ENCODE measurements around the gene COPS7A.

DNA sequence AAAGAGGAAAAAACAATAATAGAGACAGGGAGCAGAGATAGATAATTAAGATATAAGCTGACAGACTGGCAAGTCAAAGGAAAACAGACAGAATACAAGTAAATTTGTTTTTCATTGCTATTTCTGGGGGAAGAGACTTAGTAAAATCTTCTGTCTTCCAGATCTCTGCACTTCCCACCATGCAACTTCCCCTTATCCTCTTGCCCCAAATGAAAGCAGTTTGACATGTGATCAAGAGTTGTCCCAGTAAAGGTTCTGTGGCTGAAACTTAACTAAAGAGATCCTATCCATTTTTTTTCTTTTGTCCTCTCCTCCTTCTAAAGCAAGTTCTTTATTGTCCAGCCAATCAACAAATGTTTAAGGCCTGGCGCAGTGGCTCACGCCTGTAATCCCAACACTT is 30.6 kb downstream of the COPS7A start:
- no peak for TF ChIP-seq POLR2A (IDR thresholded peaks at IDR 0.05)
- TF ChIP-seq, protein P1, sequence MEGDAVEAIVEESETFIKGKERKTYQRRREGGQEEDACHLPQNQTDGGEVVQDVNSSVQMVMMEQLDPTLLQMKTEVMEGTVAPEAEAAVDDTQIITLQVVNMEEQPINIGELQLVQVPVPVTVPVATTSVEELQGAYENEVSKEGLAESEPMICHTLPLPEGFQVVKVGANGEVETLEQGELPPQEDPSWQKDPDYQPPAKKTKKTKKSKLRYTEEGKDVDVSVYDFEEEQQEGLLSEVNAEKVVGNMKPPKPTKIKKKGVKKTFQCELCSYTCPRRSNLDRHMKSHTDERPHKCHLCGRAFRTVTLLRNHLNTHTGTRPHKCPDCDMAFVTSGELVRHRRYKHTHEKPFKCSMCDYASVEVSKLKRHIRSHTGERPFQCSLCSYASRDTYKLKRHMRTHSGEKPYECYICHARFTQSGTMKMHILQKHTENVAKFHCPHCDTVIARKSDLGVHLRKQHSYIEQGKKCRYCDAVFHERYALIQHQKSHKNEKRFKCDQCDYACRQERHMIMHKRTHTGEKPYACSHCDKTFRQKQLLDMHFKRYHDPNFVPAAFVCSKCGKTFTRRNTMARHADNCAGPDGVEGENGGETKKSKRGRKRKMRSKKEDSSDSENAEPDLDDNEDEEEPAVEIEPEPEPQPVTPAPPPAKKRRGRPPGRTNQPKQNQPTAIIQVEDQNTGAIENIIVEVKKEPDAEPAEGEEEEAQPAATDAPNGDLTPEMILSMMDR (IDR thresholded peaks at IDR 0.05), result no peak
